Measurements from ENCODE around the gene PDCD2L.
"Not testable (repeated sequence)": the region's sequence is repeated elsewhere in the genome, so short reads cannot be mapped to it uniquely, and the experiment has no call there.

Gene PDCD2L

DNA sequence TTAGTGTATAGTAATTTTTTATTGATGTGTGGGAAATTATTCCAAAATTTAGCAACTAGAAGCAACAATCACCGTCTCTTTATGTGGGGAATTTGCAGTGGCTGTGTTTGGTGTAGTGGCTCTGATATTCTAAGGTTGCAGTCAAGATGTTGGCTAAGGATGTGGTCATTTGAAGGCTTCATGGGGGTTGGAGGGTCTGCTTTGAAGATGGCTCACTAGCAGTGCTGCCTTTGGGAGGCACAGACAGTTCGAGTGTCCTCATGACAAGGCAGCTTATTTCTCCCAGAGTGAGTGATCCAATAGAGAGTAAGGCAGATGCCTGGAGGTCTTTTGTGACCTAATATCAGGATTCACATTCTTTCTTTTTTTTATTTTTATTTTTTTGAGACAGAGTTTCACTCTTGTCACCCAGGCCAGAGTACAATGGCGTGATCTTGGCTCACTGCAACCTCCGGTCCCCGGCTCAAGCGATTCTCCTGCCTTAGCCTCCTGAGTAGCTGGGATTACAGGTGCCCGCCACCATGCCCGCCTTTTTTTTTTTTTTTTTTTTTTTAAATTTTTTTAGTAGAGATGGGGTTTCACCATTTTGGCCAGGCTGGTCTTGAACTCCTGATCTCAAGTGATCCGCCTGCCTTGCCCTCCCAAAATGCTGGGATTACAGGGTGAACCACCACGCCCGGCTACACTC is 30.5 kb upstream of the PDCD2L start:
- DNase-seq (ENCODE audit: low read depth in 2 of 2), result no peak

DNA sequence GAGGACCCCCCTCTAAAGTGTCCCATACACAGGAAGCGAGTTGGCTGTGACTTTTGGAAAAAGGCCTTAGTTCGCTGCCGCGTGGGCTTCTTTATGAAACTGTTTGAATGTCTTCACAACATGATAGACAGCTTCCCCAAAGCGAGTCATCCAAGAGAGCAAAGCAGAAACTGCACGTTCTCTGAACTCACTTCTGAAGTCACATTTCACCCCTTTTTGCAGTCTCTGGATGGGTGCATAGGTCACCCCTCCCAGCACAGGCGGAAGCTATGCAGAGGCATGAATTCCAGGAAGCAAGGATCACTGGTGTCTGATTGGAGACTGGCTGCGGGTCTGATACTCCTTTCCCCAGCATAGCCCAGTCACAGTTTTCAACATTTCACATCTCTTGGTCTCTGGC is 28.6 kb upstream of the PDCD2L start:
- no peak for DNase-seq (ENCODE audit: low read depth in 2 of 2)

DNA sequence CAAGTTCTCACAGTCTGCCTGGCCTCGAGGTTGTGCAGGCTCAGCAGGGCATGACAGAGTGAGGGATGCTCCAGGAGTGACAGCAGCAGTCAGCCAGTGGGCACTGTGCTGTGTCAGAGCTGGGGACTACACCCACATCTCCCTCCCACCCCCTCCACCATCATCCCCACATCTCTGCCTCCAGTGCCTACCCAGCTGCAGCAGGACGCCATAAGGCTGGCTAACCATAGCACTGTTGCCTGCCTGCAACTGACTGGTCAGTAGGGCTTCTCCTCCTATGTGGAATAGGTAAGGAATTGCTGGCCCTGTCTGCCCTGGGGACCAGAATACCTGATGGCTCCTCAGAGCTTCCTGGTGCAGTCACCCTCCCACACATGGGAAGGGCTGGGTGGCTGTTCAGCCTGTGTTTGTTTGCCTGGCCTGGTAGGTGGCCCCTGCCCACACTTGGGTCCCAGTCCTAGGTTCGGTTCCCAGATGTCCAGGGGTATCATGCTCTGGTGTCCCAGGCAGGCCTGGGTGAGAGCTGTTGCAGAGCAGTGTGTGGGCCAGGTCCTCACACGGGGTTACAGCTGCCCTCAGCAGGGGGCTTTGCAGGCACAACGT is 23.5 kb upstream of the PDCD2L start:
- DNase-seq (ENCODE audit: low read depth in 2 of 2), result no peak

DNA sequence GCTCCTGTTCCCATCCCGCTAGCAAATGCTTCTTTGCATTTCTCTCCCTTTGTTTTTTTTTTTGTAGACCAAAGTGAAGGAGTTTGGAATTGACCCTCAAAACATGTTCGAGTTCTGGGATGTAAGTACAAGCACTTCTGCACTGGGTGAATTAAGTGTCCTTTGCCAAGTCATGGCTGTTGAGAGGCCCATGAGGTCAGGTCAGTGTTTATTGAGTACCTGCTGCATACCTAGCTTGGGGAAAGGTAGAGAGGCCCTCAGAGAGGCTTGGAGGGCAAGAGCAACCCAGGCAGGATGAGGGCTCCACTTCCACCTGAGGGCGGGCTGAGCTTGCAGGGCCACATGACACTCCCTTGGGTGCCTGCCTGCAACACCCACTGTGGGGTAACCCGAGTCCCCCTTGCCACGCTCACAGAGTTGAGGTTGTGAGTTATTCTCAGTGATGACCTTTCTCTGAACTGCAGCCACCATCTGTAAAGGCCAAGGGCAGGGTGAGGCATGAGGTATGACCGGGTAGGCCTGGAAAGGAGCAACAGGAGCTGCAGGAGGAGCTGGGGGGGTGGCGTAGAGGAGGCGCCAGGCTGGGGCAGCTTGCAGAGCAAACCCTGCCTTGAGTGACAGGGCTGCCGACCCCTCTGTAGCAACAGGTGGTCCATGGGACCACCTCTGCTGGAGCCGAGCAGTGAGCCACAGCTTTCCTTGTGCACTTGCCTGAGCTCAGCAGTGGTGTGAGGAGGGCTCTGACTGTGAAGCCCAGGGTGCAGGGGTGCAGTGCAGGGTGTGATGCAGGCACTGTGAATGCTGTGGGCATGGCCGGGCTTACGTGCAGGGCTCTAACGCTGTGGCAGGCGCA is 22.6 kb upstream of the PDCD2L start:
- no peak for DNase-seq (ENCODE audit: low read depth in 2 of 2)

DNA sequence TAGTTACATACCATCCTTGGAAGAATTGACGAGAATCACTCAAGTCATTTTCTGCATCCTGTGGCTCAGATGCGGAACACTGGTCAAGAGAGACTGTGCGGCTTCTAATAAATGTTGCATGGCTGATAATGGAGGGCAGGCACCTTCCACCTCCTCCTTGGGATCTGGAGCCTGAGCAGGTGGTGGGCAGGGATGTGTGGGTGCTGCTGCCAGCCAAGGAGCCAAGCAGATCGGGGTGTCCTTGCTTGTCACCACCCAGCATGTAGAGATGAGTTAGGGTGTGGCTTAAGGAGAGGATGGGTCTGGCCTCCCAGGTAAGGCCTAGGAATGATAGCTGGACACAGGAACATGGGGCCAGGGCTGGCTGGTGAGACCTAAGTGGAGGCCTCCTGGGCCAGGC is 21.7 kb upstream of the PDCD2L start:
- DNase-seq (ENCODE audit: low read depth in 2 of 2), result no peak

DNA sequence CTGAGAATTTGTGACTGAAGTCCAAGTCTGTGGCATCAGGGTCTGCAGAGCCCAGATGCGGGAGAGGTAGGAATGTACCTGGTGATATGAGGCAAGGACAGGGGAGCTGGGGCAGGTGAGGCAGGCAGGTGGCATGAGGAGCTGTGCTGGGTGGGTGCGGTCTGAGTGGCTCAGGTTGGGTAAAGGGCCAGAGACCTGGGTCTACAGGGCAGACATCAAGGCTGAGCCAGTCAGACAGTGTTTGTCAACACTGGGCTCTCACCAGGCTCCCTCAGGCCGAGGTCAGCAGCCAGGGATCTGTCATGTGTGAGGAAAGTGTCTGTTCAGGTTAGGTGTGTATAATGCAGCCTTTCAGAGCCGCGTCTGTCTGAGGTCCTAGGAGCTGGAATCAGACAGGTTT is 20.6 kb upstream of the PDCD2L start:
- no peak for DNase-seq (ENCODE audit: low read depth in 2 of 2)

DNA sequence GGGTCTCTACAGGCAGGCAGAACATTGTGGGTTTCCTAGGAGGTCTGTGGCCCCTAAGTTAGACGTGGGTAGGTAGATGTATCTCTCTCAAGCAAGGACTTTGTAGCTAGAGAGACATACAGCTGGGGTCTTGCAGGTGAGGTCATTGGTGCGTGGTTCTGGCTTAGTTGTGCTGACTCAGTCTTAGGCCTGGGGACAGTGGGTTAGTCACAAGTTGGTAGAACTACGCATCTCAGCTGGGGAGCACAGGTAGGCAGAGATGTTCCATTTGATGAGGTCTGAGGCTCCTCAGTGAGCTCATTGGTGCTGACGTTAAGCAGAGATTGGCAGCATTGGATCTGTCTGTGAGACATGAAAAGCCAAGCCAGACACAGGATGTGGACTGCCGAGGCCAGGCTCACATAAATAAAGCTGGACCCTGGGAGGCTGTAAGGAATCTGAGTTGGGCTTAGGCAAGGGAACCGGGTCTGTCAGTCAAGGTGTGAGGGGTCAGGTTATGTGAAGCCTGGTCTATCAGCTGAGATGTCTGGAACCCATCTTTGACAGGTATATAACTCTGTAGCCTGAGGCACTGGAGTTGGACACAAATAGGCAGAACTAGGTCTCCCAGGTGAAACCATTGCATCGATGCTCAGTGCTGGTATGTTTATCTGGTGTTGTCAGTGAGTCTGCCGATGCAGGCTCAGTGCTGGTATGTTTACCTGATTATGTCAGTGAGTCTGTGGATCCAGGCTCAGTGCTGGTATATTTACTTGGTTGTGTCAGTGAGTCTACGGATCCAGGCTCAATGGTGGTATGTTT is 17.4 kb upstream of the PDCD2L start:
- DNase-seq (ENCODE audit: low read depth in 2 of 2), result no peak

DNA sequence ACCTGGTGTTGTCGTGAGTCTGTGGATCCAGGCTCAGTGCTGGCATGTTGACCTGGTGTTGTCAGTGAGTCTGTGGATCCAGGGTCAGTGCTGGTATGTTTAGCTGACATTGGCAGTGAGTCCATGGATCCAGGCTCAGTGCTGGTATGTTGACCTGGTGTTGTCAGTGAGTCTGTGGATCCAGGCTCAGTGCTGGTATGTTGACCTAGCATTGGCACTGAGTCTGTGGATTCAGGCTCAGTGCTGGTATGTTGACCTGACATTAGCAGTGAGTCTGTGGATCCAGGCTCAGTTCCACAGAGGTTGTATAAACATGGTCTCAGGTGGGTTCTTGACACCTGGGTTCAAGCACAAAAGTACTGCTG is 16.8 kb upstream of the PDCD2L start:
- no peak for DNase-seq (ENCODE audit: low read depth in 2 of 2)

DNA sequence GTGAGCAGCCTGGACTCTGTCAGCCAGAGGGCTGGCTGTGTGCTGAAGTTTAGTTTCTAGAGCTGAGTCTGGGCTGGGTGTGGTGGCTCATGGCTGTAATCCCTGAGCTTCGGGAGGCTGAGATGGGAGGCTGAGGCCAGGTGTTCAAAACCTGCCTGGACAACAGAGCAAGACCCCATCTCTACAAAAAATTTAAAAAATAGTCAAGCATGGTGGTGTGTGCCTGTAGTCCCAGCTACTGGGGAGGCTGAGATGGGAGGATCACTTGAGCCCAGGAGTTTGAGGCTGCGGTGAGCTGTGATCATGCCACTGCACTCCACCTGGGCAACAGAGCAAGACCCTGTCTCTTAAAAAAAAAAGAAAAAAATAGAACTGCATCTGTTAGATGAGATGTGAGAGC is 15.5 kb upstream of the PDCD2L start:
- DNase-seq (ENCODE audit: low read depth in 2 of 2), result not testable (repeated sequence)

DNA sequence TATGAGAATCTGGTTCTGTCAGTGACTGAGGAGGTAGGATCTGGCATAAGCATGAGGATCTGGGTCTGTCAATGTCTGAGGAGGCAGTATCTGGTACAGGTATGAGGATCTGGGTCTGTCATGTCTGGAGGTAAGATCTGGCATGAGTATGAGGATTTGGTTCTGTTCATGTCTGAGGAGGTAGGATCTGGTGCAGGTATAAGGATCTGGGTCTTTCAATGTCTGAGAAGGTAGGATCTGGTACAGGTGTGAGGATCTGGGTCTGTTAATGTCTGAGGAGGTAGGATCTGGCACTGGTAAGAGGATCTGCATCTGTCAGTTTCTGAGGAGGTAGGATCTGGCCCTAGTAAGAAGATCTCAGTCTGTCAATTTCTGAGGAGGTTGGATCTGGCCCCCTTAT is 12.4 kb upstream of the PDCD2L start:
- DNase-seq (ENCODE audit: low read depth in 2 of 2), result no peak

DNA sequence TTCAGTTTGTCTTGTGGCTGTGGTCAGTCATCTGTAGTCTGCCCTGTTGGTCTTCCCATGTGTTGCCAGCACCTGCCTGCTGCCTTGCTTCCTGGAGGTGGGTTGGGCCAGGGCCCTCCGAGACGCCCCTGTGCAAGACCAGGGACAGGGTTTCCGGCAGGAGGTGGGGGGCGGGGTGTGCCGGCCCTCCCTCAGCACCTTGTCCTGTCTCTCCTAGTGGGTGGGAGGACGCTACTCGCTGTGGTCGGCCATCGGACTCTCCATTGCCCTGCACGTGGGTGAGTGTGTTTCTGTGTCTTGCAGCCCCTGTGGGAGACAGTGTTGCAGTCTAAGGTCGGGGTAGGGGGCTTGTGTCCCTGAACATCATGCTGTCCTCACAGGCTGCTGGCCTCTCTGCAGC is 11.2 kb upstream of the PDCD2L start:
- no peak for DNase-seq (ENCODE audit: low read depth in 2 of 2)

DNA sequence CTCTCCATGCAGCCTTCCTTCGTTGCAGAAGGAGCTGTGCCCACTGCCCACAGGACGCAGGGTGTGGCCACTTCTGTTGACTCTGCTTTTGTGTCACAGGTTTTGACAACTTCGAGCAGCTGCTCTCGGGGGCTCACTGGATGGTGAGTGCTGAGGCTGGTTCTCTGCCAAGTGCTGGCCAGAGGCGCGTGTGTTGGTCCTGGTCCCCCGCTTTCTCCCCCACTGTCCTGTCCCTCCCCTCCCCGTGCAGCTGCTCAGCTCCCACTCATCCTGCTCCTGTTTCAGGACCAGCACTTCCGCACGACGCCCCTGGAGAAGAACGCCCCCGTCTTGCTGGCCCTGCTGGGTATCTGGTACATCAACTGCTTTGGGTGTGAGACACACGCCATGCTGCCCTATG is 10.6 kb upstream of the PDCD2L start:
- no peak for DNase-seq (ENCODE audit: low read depth in 2 of 2)

DNA sequence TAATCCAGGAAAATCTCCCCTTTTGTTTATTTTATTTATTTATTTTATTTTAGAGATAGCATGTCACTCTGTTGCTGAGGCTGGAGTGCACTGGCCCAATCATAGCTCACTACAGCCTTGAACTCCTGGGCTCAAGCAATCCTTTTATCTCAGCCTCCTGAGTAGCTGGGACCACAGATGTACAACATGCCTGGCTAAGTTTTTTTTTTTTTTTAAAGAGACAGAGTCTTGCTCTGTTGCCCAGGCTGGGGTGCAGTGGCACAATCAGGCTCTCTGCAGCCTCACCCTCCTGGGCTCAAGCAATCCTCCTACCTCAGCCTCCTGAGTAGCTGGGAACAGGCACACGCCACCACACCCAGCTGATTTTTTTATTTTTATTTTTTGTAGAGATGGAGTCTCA is 6.3 kb upstream of the PDCD2L start:
- DNase-seq (ENCODE audit: low read depth in 2 of 2), result no peak

DNA sequence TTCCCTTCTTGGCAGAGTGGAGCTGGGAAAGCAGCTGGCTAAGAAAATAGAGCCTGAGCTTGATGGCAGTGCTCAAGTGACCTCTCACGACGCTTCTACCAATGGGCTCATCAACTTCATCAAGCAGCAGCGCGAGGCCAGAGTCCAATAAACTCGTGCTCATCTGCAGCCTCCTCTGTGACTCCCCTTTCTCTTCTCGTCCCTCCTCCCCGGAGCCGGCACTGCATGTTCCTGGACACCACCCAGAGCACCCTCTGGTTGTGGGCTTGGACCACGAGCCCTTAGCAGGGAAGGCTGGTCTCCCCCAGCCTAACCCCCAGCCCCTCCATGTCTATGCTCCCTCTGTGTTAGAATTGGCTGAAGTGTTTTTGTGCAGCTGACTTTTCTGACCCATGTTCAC is 4.3 kb upstream of the PDCD2L start:
- DNase-seq (ENCODE audit: low read depth in 2 of 2), result no peak

DNA sequence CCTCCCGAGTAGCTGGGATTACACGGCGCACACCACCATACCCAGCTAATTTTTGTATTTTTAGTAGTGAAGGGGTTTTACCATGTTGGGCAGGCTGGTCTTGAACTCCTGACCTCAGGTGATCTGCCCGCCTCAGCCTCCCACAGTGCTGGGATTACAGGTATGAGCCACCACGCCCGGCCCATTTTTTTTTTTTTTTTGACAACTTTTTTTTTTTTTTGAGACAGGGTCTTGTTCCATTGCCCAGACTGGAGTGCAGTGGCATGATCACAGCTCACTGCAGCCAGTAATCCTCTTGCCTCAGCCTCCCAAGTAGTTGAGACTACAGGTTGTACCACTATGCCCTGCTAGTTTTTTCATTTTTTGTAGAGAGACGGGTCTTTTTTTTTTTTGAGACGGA is 3.4 kb upstream of the PDCD2L start:
- not testable (repeated sequence) for DNase-seq (ENCODE audit: low read depth in 2 of 2)

DNA sequence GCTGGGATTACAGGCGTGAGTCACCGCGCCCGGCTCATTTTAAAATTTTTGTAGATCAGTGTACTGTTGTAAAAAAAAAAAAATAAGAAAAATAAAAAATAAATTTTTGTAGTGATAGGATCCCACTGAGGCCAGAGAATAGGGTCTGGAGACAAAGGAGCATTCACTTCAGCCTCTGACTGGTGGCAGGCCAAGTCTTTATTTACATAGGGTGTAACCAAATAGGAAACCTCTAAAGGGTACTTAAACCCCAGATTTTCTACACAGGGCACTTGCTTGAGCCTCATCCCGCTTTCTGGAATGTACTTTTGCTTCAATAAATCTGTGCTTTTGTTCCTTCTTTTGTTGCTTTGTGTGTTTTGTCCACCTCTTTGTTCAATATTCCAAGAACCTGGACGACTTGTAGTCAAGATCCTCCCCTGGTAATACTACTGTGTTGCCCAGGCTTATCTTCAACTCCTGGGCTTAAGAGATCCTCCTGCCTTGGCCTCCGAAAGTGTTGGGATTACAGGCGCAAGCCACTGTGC is 2.1 kb upstream of the PDCD2L start:
- no peak for DNase-seq (ENCODE audit: low read depth in 2 of 2)

DNA sequence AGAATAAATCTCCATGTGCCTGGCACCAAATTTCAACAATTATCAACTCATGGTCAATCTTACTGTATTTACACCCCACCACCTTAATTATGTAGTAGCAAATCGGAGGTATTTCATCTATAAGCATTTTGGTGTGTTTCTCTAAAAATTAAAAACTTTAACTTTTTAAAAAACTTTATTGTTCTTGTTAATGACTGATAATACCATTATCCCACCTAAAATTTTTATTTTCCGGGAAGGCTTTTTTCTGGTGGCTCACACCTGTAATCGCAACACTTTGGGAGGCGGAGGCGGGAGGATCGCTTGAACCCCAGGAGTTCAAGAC is 453 bp upstream of the PDCD2L start:
- no peak for DNase-seq (ENCODE audit: low read depth in 2 of 2)

DNA sequence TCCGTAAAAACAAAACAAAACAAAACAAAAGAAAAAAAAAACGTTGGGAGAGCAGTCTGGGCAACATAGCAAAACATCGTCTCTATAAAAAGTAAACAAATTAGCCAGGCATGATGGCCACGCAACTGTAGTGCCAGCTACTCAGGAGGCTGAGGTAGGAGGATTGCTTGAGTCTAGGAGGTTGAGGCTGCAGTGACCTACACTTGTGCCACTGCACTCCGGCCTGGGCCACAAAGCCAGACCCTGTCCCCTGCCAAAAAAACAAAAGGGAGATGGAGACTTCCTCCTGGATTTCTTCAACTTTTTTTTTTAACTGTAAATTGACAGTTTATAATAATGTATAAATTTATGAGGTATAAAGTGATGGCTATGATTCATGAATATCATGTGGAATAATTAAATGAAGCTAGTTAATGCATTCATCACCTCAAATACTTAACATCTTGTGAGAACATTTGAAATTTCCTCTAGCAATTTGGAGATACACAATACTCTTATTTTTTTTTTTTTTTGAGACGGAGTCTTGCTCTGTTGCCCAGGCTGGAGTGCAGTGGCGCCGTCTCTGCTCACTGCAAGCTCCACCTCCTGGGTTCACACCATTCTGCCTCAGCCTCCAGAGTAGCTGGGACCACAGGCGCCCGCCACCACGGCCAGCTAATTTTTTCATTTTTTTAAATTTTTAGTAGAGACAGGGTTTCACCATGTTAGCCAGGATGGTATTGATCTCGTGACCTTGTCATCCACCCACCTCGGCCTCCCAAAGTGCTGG is 1.9 kb downstream of the PDCD2L start:
- DNase-seq (ENCODE audit: low read depth in 2 of 2), result no peak

DNA sequence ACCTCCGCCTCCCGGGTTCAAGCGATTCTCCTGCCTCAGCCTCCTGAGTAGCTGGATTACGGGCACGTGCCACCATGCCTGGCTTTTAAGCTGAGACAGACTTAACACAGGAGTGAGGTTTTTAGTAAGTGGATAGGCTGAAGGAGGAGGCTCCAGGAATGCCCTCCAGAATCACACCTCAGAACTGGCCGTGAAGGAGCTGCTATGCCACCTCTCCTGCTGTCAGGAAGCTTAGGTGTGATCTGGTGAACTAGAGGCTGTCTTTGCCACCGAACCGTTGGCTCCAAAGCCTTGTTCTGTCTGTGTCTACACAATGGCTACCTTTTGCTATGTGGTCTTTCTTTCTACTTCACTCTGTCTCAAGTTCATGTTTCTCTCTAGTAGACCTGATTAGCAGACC is 4.2 kb downstream of the PDCD2L start:
- no peak for DNase-seq (ENCODE audit: low read depth in 2 of 2)

DNA sequence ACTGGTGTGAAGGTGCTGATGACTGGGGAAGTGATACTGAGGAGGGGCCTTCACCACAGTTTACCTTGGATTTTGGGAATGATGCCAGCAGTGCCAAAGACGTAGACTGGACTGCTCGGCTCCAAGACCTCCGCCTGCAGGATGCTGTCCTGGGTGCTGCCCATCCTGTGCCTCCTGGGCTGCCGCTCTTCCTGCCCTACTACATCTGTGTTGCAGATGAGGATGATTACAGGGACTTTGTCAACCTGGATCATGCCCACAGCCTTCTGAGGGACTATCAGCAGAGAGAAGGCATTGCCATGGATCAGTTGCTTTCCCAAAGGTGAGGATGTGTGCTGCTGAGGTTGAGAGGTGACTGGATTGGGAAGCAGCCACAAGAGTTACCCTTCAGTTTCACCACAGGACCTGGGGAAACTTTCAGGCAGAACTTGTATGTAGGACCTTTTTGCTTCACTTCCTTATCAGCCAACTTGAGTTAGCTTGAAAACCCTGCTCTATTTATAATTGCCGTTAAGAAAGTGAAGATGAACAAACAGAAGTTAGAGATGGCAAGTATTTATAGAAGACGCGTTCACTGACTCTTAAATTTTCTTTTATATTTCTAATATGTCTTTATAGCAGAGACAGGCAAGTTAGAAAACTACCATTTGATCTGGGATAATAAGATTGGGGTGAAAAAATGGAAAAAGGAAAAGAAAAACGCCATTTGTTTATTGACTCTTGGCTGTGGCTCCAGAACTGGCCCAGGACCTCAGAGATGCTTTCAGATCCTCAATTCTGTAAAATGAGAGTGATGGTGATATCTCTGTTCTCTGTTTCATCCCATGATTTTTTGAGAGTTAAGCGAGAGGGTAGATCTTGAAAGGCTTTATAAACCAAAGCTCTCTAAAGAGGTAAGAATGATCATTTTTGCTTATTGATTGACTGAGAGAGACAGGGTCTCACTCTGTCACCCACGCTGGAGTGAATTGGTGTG is 5.3 kb downstream of the PDCD2L start:
- DNase-seq (ENCODE audit: low read depth in 2 of 2), result no peak

Measured in stimulated activated CD8-positive, alpha-beta memory T cell treated with anti-CD3 and anti-CD28 coated beads, Interleukin-15, amount 100 ng/mL, for 48 hours (primary cell).